Keratinocyte (primary cell): ENCODE data around the gene MEIS3. TPM values are rescaled to one million over a fixed set of nuclear protein-coding genes. Genes with fewer than 3 reads are reported as not detected.

Source experiments
- DNase-seq: peaks from one replicate; pipeline ENCODE4 v3.0.0-alpha.2; 2011; ENCODE audit warnings: low read depth, missing footprints, low spot score
- FAIRE-seq: peaks from 2 replicates; lab custom pipeline; 2011; peaks lifted over from hg19 to GRCh38; lab: Jason Lieb, UNC
- H2AFZ ChIP-seq: 2 replicates; pipeline ENCODE4 v1.6.0; 2012; ENCODE audit warnings: low read length, control low read depth, inconsistent platforms; ENCODE audit not compliant: control insufficient read depth
- H3K27ac ChIP-seq: 2 replicates; pipeline ENCODE4 v1.5.1; 2011; ENCODE audit warnings: low read length; ENCODE audit not compliant: control insufficient read depth, insufficient read depth
- H3K27me3 ChIP-seq: 3 replicates; pipeline ENCODE4 v1.6.0; 2011; ENCODE audit warnings: low read length; ENCODE audit not compliant: control insufficient read depth, insufficient read depth; ENCODE audit errors: extremely low read depth
- H3K36me3 ChIP-seq, 2 experiments: 2 replicates in 1 of 2; 3 replicates in 1 of 2; pipeline ENCODE4 v1.5.1; 2011; ENCODE audit warnings: low read length in 2 of 2, mild to moderate bottlenecking in 1 of 2; ENCODE audit not compliant: control insufficient read depth in 2 of 2, insufficient read depth in 2 of 2; ENCODE audit errors: extremely low read depth in 1 of 2
- H3K4me1 ChIP-seq: 3 replicates; pipeline ENCODE4 v1.5.1; 2011; ENCODE audit warnings: low read length; ENCODE audit not compliant: control insufficient read depth, insufficient read depth; ENCODE audit errors: extremely low read depth
- H3K4me2 ChIP-seq: 3 replicates; pipeline ENCODE4 v1.6.0; 2011; ENCODE audit warnings: low read depth, low read length; ENCODE audit not compliant: control insufficient read depth, insufficient read depth; ENCODE audit errors: extremely low read depth
- H3K4me3 ChIP-seq, 3 experiments: fragments of 200-600 bp in 1 of 3; sonication (generic) in 1 of 3; 2 replicates in 2 of 3; 3 replicates in 1 of 3; pipeline ENCODE4 v1.5.1; 2011 to 2016; ENCODE audit warnings: low read length in 3 of 3, mild to moderate bottlenecking in 3 of 3, control low read depth in 2 of 3, inconsistent platforms in 1 of 3, low read depth in 1 of 3, mixed read lengths in 1 of 3, mixed run types in 1 of 3, moderate library complexity in 1 of 3; ENCODE audit not compliant: control insufficient read depth in 2 of 3, insufficient read depth in 2 of 3; ENCODE audit errors: extremely low read depth in 1 of 3
- H3K79me2 ChIP-seq: 2 replicates; pipeline ENCODE4 v1.6.0; 2012; ENCODE audit warnings: low read length; ENCODE audit not compliant: control insufficient read depth, insufficient read depth
- H3K9ac ChIP-seq: 3 replicates; pipeline ENCODE4 v1.6.0; 2011; ENCODE audit warnings: low read length; ENCODE audit not compliant: control insufficient read depth, insufficient read depth; ENCODE audit errors: extremely low read depth
- H3K9me1 ChIP-seq: 3 replicates; pipeline ENCODE4 v1.6.0; 2011; ENCODE audit warnings: low read length; ENCODE audit not compliant: control insufficient read depth, insufficient read depth; ENCODE audit errors: extremely low read depth
- H3K9me3 ChIP-seq: 2 replicates; pipeline ENCODE4 v1.5.1; 2012; ENCODE audit warnings: low read depth, low read length; ENCODE audit not compliant: control insufficient read depth
- H4K20me1 ChIP-seq: 3 replicates; pipeline ENCODE4 v1.6.0; 2011; ENCODE audit warnings: low read length; ENCODE audit not compliant: control insufficient read depth, insufficient read depth; ENCODE audit errors: extremely low read depth
- CTCF ChIP-seq, 3 experiments: IDR thresholded peaks in 1 of 3; conservative IDR thresholded peaks in 1 of 3; optimal IDR thresholded peaks in 1 of 3; 2 replicates in 2 of 3; 3 replicates in 1 of 3; pipeline versions ENCODE3 to v1.5.1; 2011; ENCODE audit warnings: low read length in 3 of 3, mild to moderate bottlenecking in 3 of 3, moderate library complexity in 2 of 3, control low read depth in 1 of 3, inconsistent platforms in 1 of 3; ENCODE audit not compliant: insufficient read depth in 2 of 3; ENCODE audit errors: extremely low read depth in 1 of 3
- EZH2 ChIP-seq: IDR thresholded peaks from one replicate; pipeline ENCODE4 v1.6.1; 2012; ENCODE audit warnings: inconsistent platforms, mild to moderate bottlenecking, low read length, moderate library complexity
- dilution Hi-C: fragments of 300-500 bp; cut with MboI; formaldehyde crosslinking; loops from one replicate; pipeline ENCODE4 v1.7.0; 2020; ENCODE audit warnings: low sequenced_read_pairs; ENCODE audit not compliant: extremely low pct_ligation_motif_present
- polyA plus RNA-seq, 5 experiments: library from polyadenylated mRNA; depleted of rRNA in 3 of 5; stranded (reverse) in 3 of 5; stranded (forward) in 1 of 5; unstranded in 1 of 5; fragments of >200 nt; gene quantifications; 1 replicate in 1 of 5; 2 replicates in 3 of 5; 3 replicates in 1 of 5; pipeline versions ENCODE4 v1.2.1 to v1.2.3, GENCODE V29; 2011 to 2012; ENCODE audit warnings: missing spikeins in 2 of 5, low read depth in 1 of 5, low replicate concordance in 1 of 5

Gene MEIS3
- polyA plus RNA-seq, 1 donor (not counting 4 experiments of a cell fraction or from before 2014, with no cell fraction given), result 1.7 TPM

- H3K4me3 ChIP-seq, result no peak overlapping the region
- no peaks in the 10 kb centered on the region for H3K79me2 ChIP-seq
- FAIRE-seq (no peak), DNase-seq (no peak)
- H3K9ac ChIP-seq, result no peak overlapping the region
- no peaks in the 10 kb centered on the region for H4K20me1 ChIP-seq
- H3K27ac ChIP-seq, result no peak overlapping the region
- dilution Hi-C loops, result no loop called here
- H3K9me1 ChIP-seq, result no peaks in the 10 kb centered on the region
- H3K4me1 ChIP-seq, result peaks cover 6% of the 10 kb centered on the region
- no peaks in the 10 kb centered on the region for H3K36me3 ChIP-seq
- H3K9me3 ChIP-seq, result no peaks in the 10 kb centered on the region
- H3K4me2 ChIP-seq, result no peak overlapping the region
- H2AFZ ChIP-seq, result no peak overlapping the region
- TF ChIP-seq EZH2 (no peak), CTCF (optimal IDR thresholded peaks at IDR 0.05 in 1 of 3, IDR thresholded peaks at IDR 0.05 in 1 of 3, conservative IDR thresholded peaks at IDR 0.05 in 1 of 3; ENCODE audit: extremely low read depth in 1 of 3, insufficient read depth in 2 of 3, low read length in 3 of 3) (no peak)
- peaks cover 11% of the 10 kb centered on the region for H3K27me3 ChIP-seq
Measured at GRCh38 chr19:47433121-47433520, 13.8 kb upstream of the MEIS3 start.

GRCh38 chr19:47432499-47432898, 13.2 kb upstream of the MEIS3 start:
- peaks cover 13% of the 10 kb centered on the region for H3K4me1 ChIP-seq
- H3K27ac ChIP-seq, result no peak overlapping the region
- peaks cover 7% of the 10 kb centered on the region for H3K27me3 ChIP-seq
- no peaks in the 10 kb centered on the region for H3K79me2 ChIP-seq
- no peak overlapping the region for H3K4me3 ChIP-seq
- no peak for FAIRE-seq
- dilution Hi-C loops, result no loop called here
- TF ChIP-seq EZH2 (no peak), CTCF (optimal IDR thresholded peaks at IDR 0.05 in 1 of 3, IDR thresholded peaks at IDR 0.05 in 1 of 3, conservative IDR thresholded peaks at IDR 0.05 in 1 of 3; ENCODE audit: extremely low read depth in 1 of 3, insufficient read depth in 2 of 3, low read length in 3 of 3) (no peak)
- DNase-seq, result no peak
- no peaks in the 10 kb centered on the region for H3K9me1 ChIP-seq
- H2AFZ ChIP-seq, result no peak overlapping the region
- H3K36me3 ChIP-seq, result no peaks in the 10 kb centered on the region
- H3K9me3 ChIP-seq, result no peaks in the 10 kb centered on the region
- H3K9ac ChIP-seq, result no peak overlapping the region
- no peak overlapping the region for H3K4me2 ChIP-seq
- H4K20me1 ChIP-seq, result no peaks in the 10 kb centered on the region
